ENCODE results near the gene STRN3.

STRN3 gene

GRCh38 chr14:31036552-31036951 is 10.4 kb upstream of the STRN3 start:
- TF ChIP-seq CTCF (IDR thresholded peaks at IDR 0.05; ENCODE audit: insufficient read depth, missing control alignments) = no peak
- DNase-seq (ENCODE audit: insufficient read length, low spot score) (no peak), FAIRE-seq (no peak)

DNA sequence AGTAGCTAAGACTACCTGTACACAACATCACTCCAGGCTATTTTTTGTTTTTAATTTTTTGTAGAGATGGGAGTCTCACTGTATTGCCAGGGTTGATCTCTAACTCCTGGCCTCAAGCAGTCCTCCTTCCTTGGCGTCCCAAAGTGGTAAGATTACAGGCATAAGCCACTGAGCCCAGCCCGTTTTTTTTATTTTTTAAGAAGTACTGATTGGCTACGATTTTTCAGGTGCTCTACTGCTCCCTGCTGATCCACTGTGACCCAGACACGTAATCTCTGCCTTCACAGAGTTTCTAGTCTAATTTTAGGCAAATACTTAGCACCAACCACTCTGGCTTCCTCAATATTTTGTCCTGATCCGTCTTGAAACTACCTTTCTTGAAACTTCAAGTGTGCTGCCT is 4.3 kb upstream of the STRN3 start:
- DNase-seq (ENCODE audit: insufficient read length, low spot score) (no peak), FAIRE-seq (no peak)
- no peak for TF ChIP-seq CTCF (IDR thresholded peaks at IDR 0.05; ENCODE audit: insufficient read depth, missing control alignments)

GRCh38 chr14:31029016-31029970 is 3.1 kb upstream of the STRN3 start:
- no peak for DNase-seq (ENCODE audit: insufficient read length, low spot score)
- no peak for FAIRE-seq
- no peak for TF ChIP-seq CTCF (IDR thresholded peaks at IDR 0.05; ENCODE audit: insufficient read depth, missing control alignments)

GRCh38 chr14:31027847-31028246 is 1.7 kb upstream of the STRN3 start:
- no peak for TF ChIP-seq CTCF (IDR thresholded peaks at IDR 0.05; ENCODE audit: insufficient read depth, missing control alignments)
- DNase-seq (ENCODE audit: insufficient read length, low spot score) = no peak
- FAIRE-seq = no peak

GRCh38 chr14:31026450-31027235 is 464 bp upstream of the STRN3 start:
- FAIRE-seq = no peak
- TF ChIP-seq CTCF (IDR thresholded peaks at IDR 0.05; ENCODE audit: insufficient read depth, missing control alignments) = no peak

GRCh38 chr14:31025367-31026076 is 657 bp downstream of the STRN3 start, which contains the start of gene AP4S1:
TSS of gene AP4S1 (plus strand) at chr14:31025649. CDS start at chr14:31066197, 40,548 bp downstream.
- TF ChIP-seq CTCF (IDR thresholded peaks at IDR 0.05; ENCODE audit: insufficient read depth, missing control alignments) = no peak
- FAIRE-seq = no peak
- DNase-seq (ENCODE audit: insufficient read length, low spot score) = no peak

More at GRCh38 chr14:31026450-31027235, 464 bp upstream of the STRN3 start:
- DNase-seq (ENCODE audit: insufficient read length, low spot score) = peak; percentile 66
